HCT116 (cell line): ENCODE results near the gene SMC1B.

Experiments
- FOSL1 ChIP-seq: IDR thresholded peaks from 2 replicates; pipeline ENCODE4 v1.6.1; 2012; ENCODE audit warnings: low read depth
- POLR2A ChIP-seq: IDR thresholded peaks from 2 replicates; pipeline ENCODE4 v1.7.0; 2011; ENCODE audit warnings: borderline replicate concordance; ENCODE audit not compliant: insufficient read depth, insufficient read length; ENCODE audit errors: extremely low read depth
- POLR2AphosphoS5 ChIP-seq: IDR thresholded peaks from 2 replicates; pipeline ENCODE4 v1.6.1; 2011; ENCODE audit warnings: mild to moderate bottlenecking, low read depth, low read length, moderate library complexity
- TF ChIP-seq, protein P1 (sequence below), 3 experiments: fragments of 200-600 bp in 1 of 3; sonication (generic) in 1 of 3; IDR thresholded peaks in 2 of 3; conservative IDR thresholded peaks in 1 of 3; 2 replicates each; pipeline ENCODE4 v1.5.1; 2012 to 2017; ENCODE audit warnings: low read depth in 2 of 3, low read length in 2 of 3, antibody characterized with exemption in 1 of 3, borderline replicate concordance in 1 of 3, control low read depth in 1 of 3, mild to moderate bottlenecking in 1 of 3, mixed read lengths in 1 of 3, mixed run types in 1 of 3, moderate library complexity in 1 of 3; ENCODE audit not compliant: insufficient read depth in 1 of 3

DNA sequence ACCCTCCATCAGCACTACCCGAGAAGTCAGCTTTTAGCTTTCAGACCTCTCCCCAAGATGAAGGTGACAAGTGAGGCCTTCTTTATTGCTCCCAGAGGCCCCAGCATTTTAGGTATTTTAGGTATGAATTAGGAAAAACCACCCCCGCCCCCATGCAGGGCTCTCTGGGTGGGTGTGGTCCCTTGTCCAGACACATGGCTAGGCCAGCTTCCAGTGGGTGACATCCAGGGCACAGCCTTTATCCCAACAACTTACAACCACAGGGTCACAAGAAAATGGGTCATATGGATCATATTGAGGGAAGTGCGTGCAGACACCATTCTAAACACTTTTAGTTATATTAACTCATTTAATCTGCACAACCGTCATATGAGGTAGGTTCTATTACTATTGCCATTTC, 42.2 kb upstream of the SMC1B start:
- TF ChIP-seq, protein P1, sequence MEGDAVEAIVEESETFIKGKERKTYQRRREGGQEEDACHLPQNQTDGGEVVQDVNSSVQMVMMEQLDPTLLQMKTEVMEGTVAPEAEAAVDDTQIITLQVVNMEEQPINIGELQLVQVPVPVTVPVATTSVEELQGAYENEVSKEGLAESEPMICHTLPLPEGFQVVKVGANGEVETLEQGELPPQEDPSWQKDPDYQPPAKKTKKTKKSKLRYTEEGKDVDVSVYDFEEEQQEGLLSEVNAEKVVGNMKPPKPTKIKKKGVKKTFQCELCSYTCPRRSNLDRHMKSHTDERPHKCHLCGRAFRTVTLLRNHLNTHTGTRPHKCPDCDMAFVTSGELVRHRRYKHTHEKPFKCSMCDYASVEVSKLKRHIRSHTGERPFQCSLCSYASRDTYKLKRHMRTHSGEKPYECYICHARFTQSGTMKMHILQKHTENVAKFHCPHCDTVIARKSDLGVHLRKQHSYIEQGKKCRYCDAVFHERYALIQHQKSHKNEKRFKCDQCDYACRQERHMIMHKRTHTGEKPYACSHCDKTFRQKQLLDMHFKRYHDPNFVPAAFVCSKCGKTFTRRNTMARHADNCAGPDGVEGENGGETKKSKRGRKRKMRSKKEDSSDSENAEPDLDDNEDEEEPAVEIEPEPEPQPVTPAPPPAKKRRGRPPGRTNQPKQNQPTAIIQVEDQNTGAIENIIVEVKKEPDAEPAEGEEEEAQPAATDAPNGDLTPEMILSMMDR (IDR thresholded peaks at IDR 0.05 in 2 of 3, conservative IDR thresholded peaks at IDR 0.05 in 1 of 3; ENCODE audit: borderline replicate concordance in 1 of 3, insufficient read depth in 1 of 3, low read depth in 2 of 3, low read length in 2 of 3): no peak
- TF ChIP-seq POLR2A: no peak
- TF ChIP-seq FOSL1: no peak
- TF ChIP-seq POLR2AphosphoS5: no peak
